ENCODE data around the gene BNC1. TPM values are rescaled to one million over a fixed set of nuclear protein-coding genes. Genes with fewer than 3 reads are reported as not detected.

BNC1 gene
- total and polyA plus RNA-seq, 4 donors = 0.07 to 0.17 (median 0.14) TPM; not detected in 1

GRCh38 chr15:83270176-83270575, 14.3 kb downstream of the BNC1 start:
- no peak overlapping the region for H3K4me3 ChIP-seq (ENCODE audit: low read depth in 1 of 3, low read length in 3 of 3)
- no peak overlapping the region for H3K9ac ChIP-seq (ENCODE audit: low read depth in 1 of 2, low read length in 2 of 2)
- DNase-seq (ENCODE audit: low spot score) = no peak
- WGBS = 42% methylated on average over 1 of the region's 1 CpG
- TF ChIP-seq RAD21 (IDR thresholded peaks at IDR 0.05) = no peak
- no peak for TF ChIP-seq MAX (IDR thresholded peaks at IDR 0.05)
- TF ChIP-seq NR2F2 (IDR thresholded peaks at IDR 0.05) = no peak
- TF ChIP-seq REST (IDR thresholded peaks at IDR 0.05) = no peak
- no peak for TF ChIP-seq FOXA2 (IDR thresholded peaks at IDR 0.05)
- TF ChIP-seq TAF1 (conservative IDR thresholded peaks at IDR 0.05) = no peak
- no peak for TF ChIP-seq HNF4A (conservative IDR thresholded peaks at IDR 0.05)
- TF ChIP-seq ATF3 (IDR thresholded peaks at IDR 0.05) = no peak
- no peak for TF ChIP-seq CTCF (IDR thresholded peaks at IDR 0.05; ENCODE audit: low read depth, low read length, missing input control)
- no peak for TF ChIP-seq YY1 (IDR thresholded peaks at IDR 0.05)
- TF ChIP-seq FOXA1 (IDR thresholded peaks at IDR 0.05) = no peak
- no peak for TF ChIP-seq GABPA (IDR thresholded peaks at IDR 0.05 in 1 of 2, conservative IDR thresholded peaks at IDR 0.05 in 1 of 2)
- TF ChIP-seq JUND (IDR thresholded peaks at IDR 0.05) = no peak
- TF ChIP-seq ZBTB33 (IDR thresholded peaks at IDR 0.05) = no peak
- TF ChIP-seq RXRA (IDR thresholded peaks at IDR 0.05) = no peak
- no peak for TF ChIP-seq SP1 (IDR thresholded peaks at IDR 0.05)
- no peak for TF ChIP-seq EGR1 (IDR thresholded peaks at IDR 0.05; ENCODE audit: low read depth in 2 of 2)
- no peak for TF ChIP-seq HNF4G (IDR thresholded peaks at IDR 0.05)
- no peaks in the 10 kb centered on the region for H3K4me1 ChIP-seq (ENCODE audit: control insufficient read depth in 4 of 4, insufficient read depth in 4 of 4, low read length in 3 of 4)
- H3K27ac ChIP-seq (ENCODE audit: low read depth in 1 of 2, low read length in 2 of 2) = no peak overlapping the region
- no peaks in the 10 kb centered on the region for H3K27me3 ChIP-seq (ENCODE audit: control insufficient read depth in 4 of 4, insufficient read depth in 4 of 4, low read length in 3 of 4)
- no peaks in the 10 kb centered on the region for H3K36me3 ChIP-seq (ENCODE audit: control insufficient read depth in 4 of 4, insufficient read depth in 3 of 4, low read depth in 1 of 4, low read length in 3 of 4)
- H3K9me3 ChIP-seq (ENCODE audit: control insufficient read depth in 4 of 4, low read length in 3 of 4) = no peaks in the 10 kb centered on the region
